ENCODE results near the gene JAZF1. TPM values are rescaled to one million over a fixed set of nuclear protein-coding genes. Genes with fewer than 3 reads are reported as not detected.

JAZF1 gene
- total and polyA plus RNA-seq, 7 donors: 2.3 to 10.6 (median 5.3) TPM

GRCh38 chr7:27970350-27970749 lies 210.2 kb downstream of the JAZF1 start:
- WGBS, 3 donors: 74 to 85% (median 83%) methylated on average over 4 of the region's 4 CpGs
- no peak for DNase-seq
- H3K4me1 ChIP-seq: no peaks in the 10 kb centered on the region
- no peak overlapping the region for H3K27ac ChIP-seq
- intact Hi-C loops (cut with DNase I): no loop called here
- no peaks in the 10 kb centered on the region for H3K27me3 ChIP-seq (ENCODE audit: insufficient read depth in 3 of 3, low read length in 2 of 3)
- no peaks in the 10 kb centered on the region for H3K9me3 ChIP-seq
- no peak for ATAC-seq
- no peaks in the 10 kb centered on the region for H3K36me3 ChIP-seq (ENCODE audit: insufficient read depth in 1 of 2, low read depth in 1 of 2)
- no peak for TF ChIP-seq CTCF (IDR thresholded peaks at IDR 0.05)
- no peak overlapping the region for H3K4me3 ChIP-seq

GRCh38 chr7:27969346-27969745 lies 211.2 kb downstream of the JAZF1 start:
- WGBS, 3 donors: 38 to 55% (median 46%) methylated on average over 6 of the region's 6 CpGs
- Histone ChIP-seq H3K4me1 (no peaks in the 10 kb centered on the region), H3K9me3 (no peaks in the 10 kb centered on the region), H3K27me3 (ENCODE audit: insufficient read depth in 3 of 3, low read length in 2 of 3) (no peaks in the 10 kb centered on the region), H3K36me3 (ENCODE audit: insufficient read depth in 1 of 2, low read depth in 1 of 2) (no peaks in the 10 kb centered on the region), H3K27ac (no peak overlapping the region), H3K4me3 (no peak overlapping the region)
- intact Hi-C loops (cut with DNase I): no loop called here
- DNase-seq (no peak), ATAC-seq (no peak)
- no peak for TF ChIP-seq CTCF (IDR thresholded peaks at IDR 0.05)

GRCh38 chr7:27967639-27968038 lies 213.0 kb downstream of the JAZF1 start:
- Histone ChIP-seq H3K4me1 (no peaks in the 10 kb centered on the region), H3K27me3 (ENCODE audit: insufficient read depth in 3 of 3, low read length in 2 of 3) (no peaks in the 10 kb centered on the region), H3K36me3 (ENCODE audit: insufficient read depth in 1 of 2, low read depth in 1 of 2) (no peaks in the 10 kb centered on the region), H3K9me3 (no peaks in the 10 kb centered on the region), H3K27ac (no peak overlapping the region), H3K4me3 (no peak overlapping the region)
- no peak for DNase-seq
- no peak for ATAC-seq
- no peak for TF ChIP-seq CTCF (IDR thresholded peaks at IDR 0.05)
- WGBS, 3 donors: 98 to 100% (median 99%) methylated on average over 1 of the region's 1 CpG
- intact Hi-C loops (cut with DNase I): no loop called here

- intact Hi-C loops (cut with DNase I): no loop called here
- Histone ChIP-seq H3K4me1 (no peaks in the 10 kb centered on the region), H3K27ac (no peak overlapping the region), H3K9me3 (no peaks in the 10 kb centered on the region), H3K4me3 (no peak overlapping the region), H3K27me3 (ENCODE audit: insufficient read depth in 3 of 3, low read length in 2 of 3) (no peaks in the 10 kb centered on the region), H3K36me3 (ENCODE audit: insufficient read depth in 1 of 2, low read depth in 1 of 2) (no peaks in the 10 kb centered on the region)
- 79 to 85% (median 83%) methylated on average over 3 of the region's 3 CpGs for WGBS, 3 donors
- DNase-seq (no peak), ATAC-seq (no peak)
- no peak for TF ChIP-seq CTCF (IDR thresholded peaks at IDR 0.05)
Measured at GRCh38 chr7:27966219-27966780, 214.3 kb downstream of the JAZF1 start.

- no peaks in the 10 kb centered on the region for H3K9me3 ChIP-seq
Measured at GRCh38 chr7:27965650-27966049, 214.9 kb downstream of the JAZF1 start.

More at GRCh38 chr7:27965650-27966049, 214.9 kb downstream of the JAZF1 start:
- no peak for ATAC-seq
- no peaks in the 10 kb centered on the region for H3K4me1 ChIP-seq
- H3K4me3 ChIP-seq: no peak overlapping the region
- no peaks in the 10 kb centered on the region for H3K36me3 ChIP-seq (ENCODE audit: insufficient read depth in 1 of 2, low read depth in 1 of 2)
- H3K27me3 ChIP-seq (ENCODE audit: insufficient read depth in 3 of 3, low read length in 2 of 3): no peaks in the 10 kb centered on the region
- intact Hi-C loops (cut with DNase I): no loop called here
- DNase-seq: no peak
- WGBS, 3 donors: 80 to 89% (median 85%) methylated on average over 2 of the region's 2 CpGs
- no peak overlapping the region for H3K27ac ChIP-seq
- no peak for TF ChIP-seq CTCF (IDR thresholded peaks at IDR 0.05)

All from psoas muscle (tissue), 8 donors.